VCaP (cell line): ENCODE measurements around the gene PFKFB1.
"Not testable (repeated sequence)": the region's sequence is repeated elsewhere in the genome, so short reads cannot be mapped to it uniquely, and the experiment has no call there.

Source experiments
- H3K27ac ChIP-seq: fragments of 450-650 bp; 2 replicates; pipeline ENCODE4 v1.5.1; 2017
- CTCF ChIP-seq: fragments of 450-650 bp; conservative IDR thresholded peaks from 2 replicates; pipeline ENCODE4 v1.5.1; 2017; ENCODE audit warnings: mild to moderate bottlenecking, moderate library complexity

Gene PFKFB1

GRCh38 chrX:54992911-54993622 is 921 bp downstream of the PFKFB1 start:
- no peak overlapping the region for H3K27ac ChIP-seq
- no peak for TF ChIP-seq CTCF

GRCh38 chrX:54991706-54992105 is 2.3 kb downstream of the PFKFB1 start:
- no peak overlapping the region for H3K27ac ChIP-seq
- no peak for TF ChIP-seq CTCF

GRCh38 chrX:54983306-54983705 is 10.7 kb downstream of the PFKFB1 start:
- not testable (repeated sequence) for H3K27ac ChIP-seq

- no peak for TF ChIP-seq CTCF
- H3K27ac ChIP-seq = no peak overlapping the region
These were observed 13.7 kb downstream of the PFKFB1 start for GRCh38 chrX:54980334-54980733.

- H3K27ac ChIP-seq = no peak overlapping the region
- TF ChIP-seq CTCF = no peak
These were observed 14.6 kb downstream of the PFKFB1 start for GRCh38 chrX:54979432-54979831.

GRCh38 chrX:54978448-54978847 is 15.5 kb downstream of the PFKFB1 start:
- no peak overlapping the region for H3K27ac ChIP-seq
- TF ChIP-seq CTCF = no peak

- TF ChIP-seq CTCF = no peak
These were observed 16.6 kb downstream of the PFKFB1 start for GRCh38 chrX:54977387-54977786.

GRCh38 chrX:54964766-54965497 is 29.1 kb downstream of the PFKFB1 start:
- no peak overlapping the region for H3K27ac ChIP-seq
- TF ChIP-seq CTCF = no peak

More at GRCh38 chrX:54977387-54977786, 16.6 kb downstream of the PFKFB1 start:
- no peak overlapping the region for H3K27ac ChIP-seq
